ES-I3 (cell line): ENCODE measurements around the gene CCDC33.

Experiments used
- H3K36me3 ChIP-seq: 2 replicates; pipeline ENCODE4 v1.6.1; 2013; ENCODE audit warnings: mild to moderate bottlenecking, low read length, control low read depth, moderate library complexity; ENCODE audit not compliant: insufficient read depth
- H3K4me1 ChIP-seq: 2 replicates; pipeline ENCODE4 v1.6.1; 2013; ENCODE audit warnings: mild to moderate bottlenecking, control low read depth, low read length; ENCODE audit not compliant: insufficient read depth
- H3K9ac ChIP-seq: 2 replicates; pipeline ENCODE4 v1.6.1; 2013; ENCODE audit warnings: low read depth, mild to moderate bottlenecking, low read length, moderate library complexity
- H3K9me3 ChIP-seq: 2 replicates; pipeline ENCODE4 v1.6.1; 2013; ENCODE audit warnings: mild to moderate bottlenecking, low read length, moderate library complexity; ENCODE audit not compliant: control insufficient read depth, insufficient read depth

Gene CCDC33

DNA sequence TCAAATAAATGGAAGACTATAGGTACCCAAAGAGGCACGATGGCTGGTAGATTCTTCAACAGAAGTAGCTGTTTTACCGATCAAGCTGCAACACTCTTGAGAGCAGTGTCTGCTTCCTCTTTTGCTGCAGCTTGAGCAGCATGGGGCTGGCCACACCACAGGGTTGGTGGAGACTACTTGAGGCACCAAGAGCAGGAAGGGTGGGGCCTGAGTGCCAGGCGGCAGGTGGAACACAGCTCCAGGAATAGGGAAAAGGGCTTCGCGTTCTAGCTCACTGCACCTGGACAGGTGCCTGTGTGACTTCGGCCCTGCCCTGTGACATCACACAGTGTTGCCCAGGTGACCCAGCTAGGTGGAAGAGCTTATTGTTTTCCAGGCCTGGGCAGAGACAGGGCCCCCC, at the start of gene CCDC33:
Gene CCDC33, plus strand, starts transcription at position 365 of the 400 bp plus-strand sequence. CDS start 394 bp downstream, outside the sequence.
- Histone ChIP-seq H3K9ac (no peak within 1 kb of the TSS), H3K9me3 (no peaks in the 10 kb centered on the region), H3K36me3 (no peaks in the 10 kb centered on the region), H3K4me1 (peaks cover 16% of the 10 kb centered on the region)

DNA sequence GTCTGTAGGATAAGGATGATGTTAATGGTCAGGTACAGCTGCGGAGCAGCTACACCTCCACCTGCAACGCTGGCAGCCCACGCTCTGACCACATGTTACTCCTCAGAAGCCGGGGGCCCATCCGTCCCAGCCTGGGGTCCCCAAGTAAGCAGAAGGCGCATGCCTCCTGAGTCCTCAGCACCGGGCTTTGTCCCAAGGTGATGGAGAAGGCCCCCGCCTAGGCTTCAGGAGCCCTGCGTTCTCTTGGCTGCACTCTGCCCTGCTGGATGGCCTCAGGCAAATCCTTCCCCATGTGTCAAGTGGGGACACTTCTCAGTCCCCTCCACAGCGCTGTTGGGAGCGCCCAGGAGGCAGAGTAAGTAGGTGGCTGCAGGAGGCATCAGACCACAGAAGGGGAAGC, 47.9 kb upstream of the CCDC33 start:
- no peaks in the 10 kb centered on the region for H3K4me1 ChIP-seq
- H3K9ac ChIP-seq, result no peak overlapping the region
- H3K9me3 ChIP-seq, result no peaks in the 10 kb centered on the region
- H3K36me3 ChIP-seq, result no peaks in the 10 kb centered on the region

DNA sequence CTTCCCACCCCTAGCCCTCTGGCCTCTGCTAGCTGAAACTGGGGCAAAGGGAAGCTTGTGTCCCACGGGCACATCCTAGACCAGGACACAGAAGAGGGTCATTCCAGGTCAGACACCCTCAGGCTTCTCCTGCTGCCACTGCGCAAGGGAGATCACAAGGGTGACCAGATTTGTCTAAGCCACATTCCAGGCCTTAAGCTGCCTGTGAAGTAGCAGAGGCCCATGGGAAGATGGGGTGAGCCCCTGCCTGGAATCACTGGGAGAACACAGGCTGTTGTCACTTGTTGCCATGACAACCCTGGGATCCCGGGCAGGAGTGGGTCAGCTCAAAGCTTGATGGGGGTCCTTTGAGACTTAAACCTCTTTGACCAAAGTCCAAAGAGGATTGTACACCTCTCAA, 44.3 kb upstream of the CCDC33 start:
- H3K9me3 ChIP-seq, result no peaks in the 10 kb centered on the region
- H3K36me3 ChIP-seq, result no peaks in the 10 kb centered on the region
- no peaks in the 10 kb centered on the region for H3K4me1 ChIP-seq

DNA sequence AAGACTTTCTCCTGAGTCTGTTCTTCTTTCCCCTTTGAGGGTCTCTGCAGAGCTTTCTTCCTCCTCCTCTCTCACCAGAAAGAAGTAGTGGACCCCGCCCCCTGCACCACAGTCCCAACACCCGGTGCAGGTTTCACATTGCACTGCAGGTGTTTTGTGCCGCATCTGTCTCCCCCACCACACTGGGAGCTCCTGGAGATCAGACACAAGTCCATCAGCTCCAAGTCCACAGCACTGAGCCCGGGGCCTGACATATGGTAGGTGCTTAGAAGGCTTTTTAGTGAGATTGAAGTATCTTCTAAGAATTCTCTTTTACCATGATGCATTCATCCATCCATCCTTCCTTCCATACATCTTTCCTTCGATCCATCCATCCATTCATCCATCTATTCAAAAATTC, 43.4 kb upstream of the CCDC33 start:
- H3K36me3 ChIP-seq, result no peaks in the 10 kb centered on the region
- no peaks in the 10 kb centered on the region for H3K9me3 ChIP-seq
- no peaks in the 10 kb centered on the region for H3K4me1 ChIP-seq
- no peak overlapping the region for H3K9ac ChIP-seq

More for the DNA sequence above, 44.3 kb upstream of the CCDC33 start:
- H3K9ac ChIP-seq, result no peak overlapping the region

DNA sequence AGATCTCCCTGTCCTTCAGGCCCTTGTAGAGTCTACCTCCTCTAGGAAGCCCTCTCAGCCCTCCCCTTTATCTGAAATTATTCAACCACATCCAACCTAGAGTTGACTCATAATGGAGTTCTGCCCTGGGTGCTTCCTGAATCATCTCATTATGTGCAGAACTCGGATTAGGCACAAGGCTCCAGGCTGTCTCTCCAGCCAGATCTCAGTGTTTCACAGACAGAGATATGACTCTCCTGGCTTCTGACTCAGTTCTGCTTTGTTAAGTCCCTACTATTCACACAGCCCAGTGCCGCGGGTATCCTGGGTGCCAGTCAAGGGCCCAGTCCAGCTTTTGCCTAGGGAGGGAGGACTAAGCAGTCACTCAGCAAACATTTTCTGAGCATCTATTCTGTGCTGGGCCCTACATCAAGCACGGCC, 42.8 kb upstream of the CCDC33 start:
- H3K4me1 ChIP-seq, result no peaks in the 10 kb centered on the region
- H3K36me3 ChIP-seq, result no peaks in the 10 kb centered on the region
- H3K9ac ChIP-seq, result no peak overlapping the region
- H3K9me3 ChIP-seq, result no peaks in the 10 kb centered on the region

DNA sequence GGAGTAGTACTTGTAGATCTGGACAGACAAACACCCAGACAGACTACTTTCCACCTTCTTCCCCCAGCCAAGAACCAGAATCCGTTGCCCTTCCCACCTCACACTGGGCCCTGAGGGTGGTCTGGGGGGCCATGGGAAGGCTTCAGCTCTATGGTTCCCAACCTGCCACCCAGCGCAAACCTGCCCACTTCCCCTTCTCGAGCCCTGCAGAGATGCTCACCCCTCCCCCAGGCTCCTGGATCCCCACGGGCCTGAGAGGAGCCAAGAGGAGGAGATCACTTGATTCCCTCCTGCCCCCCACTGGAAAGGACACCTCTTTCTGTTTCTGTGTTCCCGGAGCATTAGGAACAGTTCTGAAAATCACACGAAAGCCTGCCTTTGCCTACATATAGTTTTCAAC, 42.2 kb upstream of the CCDC33 start:
- Histone ChIP-seq H3K9me3 (no peaks in the 10 kb centered on the region), H3K9ac (no peak overlapping the region), H3K4me1 (no peaks in the 10 kb centered on the region), H3K36me3 (no peaks in the 10 kb centered on the region)

DNA sequence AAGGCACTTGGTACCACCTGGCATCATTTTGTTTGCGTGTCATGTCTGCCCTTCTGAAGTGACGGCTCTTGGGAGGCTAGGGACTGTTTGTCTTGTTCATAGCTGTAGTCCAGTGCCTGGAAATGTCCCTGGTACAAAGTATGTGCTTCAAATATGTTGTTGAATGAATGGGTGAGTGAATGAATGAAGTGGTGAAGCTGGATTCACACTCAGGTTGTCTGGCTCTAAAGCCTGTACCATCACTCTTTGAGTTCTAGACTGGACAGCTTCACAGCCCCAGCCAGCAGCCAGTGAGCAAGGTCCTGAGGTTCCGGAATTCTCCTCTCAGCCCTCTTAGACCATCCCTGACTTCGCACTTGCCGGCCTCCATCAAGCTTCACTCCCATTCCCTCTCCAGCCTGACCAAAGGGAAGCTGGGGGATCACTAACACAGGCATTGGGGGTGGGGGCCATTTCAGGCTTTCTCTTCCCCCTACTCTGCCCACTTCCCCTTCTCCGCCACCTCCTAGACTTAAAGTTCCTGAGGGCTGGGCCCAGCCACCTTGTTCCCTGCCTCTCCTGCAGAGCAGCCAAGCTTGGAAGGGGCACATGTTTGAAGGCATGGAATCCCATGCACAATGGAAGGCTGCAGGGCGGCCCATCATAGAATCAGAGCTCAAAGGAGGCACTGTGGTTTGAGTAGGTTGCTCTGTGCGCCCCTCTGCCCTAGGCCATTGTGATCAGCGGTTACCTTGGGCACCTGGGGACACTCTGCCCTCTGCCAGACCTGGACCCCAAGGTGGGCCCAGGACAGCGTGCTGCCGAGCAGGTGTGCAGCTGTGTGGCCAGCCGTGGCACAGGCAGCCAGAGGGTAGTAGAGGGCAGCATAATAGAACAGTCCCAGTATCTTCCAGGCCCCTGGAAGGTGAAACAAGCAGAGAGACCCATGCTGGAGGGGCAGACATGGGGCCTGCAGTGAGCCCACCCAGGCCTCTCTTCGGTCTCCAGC, 41.3 kb upstream of the CCDC33 start:
- no peaks in the 10 kb centered on the region for H3K36me3 ChIP-seq
- H3K9me3 ChIP-seq, result no peaks in the 10 kb centered on the region
- H3K4me1 ChIP-seq, result no peaks in the 10 kb centered on the region
- H3K9ac ChIP-seq, result no peak overlapping the region

DNA sequence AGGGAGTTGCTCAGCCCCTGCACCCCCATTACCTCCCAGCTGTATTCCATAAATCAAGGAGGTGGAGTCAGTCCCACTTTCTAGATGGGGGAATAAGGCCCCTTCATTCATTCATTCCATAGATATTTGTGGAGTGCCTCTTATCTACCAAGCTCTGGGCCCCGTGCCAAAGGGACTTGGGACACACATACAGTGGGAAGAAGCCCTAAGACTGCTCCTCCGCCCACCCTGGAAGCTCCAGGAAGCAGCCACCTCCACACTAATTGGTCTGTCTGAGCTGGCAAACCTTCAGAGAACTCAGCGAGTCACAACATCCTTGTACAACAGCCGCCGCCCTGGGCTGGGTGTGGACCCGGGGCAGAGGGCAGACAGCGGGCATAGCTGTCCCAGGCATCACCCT, 40.0 kb upstream of the CCDC33 start:
- Histone ChIP-seq H3K36me3 (no peaks in the 10 kb centered on the region), H3K9me3 (no peaks in the 10 kb centered on the region), H3K4me1 (peaks cover 9% of the 10 kb centered on the region), H3K9ac (no peak overlapping the region)

DNA sequence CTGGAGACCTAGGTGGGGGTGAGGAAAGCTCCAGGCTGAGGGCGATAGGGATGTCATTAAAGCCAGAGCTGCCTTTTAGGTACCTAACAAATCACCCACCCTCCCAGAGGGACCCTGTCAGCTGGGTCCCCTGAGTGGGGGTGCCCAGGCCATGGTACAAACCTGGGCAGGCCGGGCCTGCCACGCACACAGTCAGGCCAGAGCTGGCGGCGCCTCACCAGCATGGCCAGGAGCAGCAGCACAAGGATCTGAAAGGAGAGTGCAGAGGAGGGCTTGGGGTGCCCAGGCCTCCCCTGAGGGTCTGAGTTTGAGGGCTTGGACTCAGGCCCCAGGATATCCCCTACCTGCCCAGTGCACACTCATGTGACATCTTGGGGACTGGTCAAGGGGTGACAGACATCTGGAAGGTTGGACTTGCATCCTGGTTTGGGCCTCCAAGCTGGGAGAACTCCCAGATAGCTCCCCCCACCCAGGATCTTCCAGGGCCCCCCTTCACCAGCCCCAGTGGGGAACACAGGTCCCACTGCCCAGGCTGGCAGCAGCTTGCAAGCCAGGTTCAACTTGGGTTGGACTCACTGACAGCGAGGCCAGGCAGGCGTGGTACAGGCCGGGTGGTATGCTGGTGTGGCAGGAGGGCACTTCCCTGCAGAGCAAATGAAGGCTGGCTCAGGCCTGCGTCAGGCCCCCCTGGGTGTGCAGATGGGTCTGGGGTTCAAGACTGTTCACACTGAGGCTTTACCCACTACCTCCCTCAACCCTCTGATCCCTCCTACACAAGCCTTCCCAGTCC, 38.8 kb upstream of the CCDC33 start:
- Histone ChIP-seq H3K36me3 (no peaks in the 10 kb centered on the region), H3K9me3 (no peaks in the 10 kb centered on the region), H3K4me1 (peaks cover 18% of the 10 kb centered on the region), H3K9ac (no peak overlapping the region)

DNA sequence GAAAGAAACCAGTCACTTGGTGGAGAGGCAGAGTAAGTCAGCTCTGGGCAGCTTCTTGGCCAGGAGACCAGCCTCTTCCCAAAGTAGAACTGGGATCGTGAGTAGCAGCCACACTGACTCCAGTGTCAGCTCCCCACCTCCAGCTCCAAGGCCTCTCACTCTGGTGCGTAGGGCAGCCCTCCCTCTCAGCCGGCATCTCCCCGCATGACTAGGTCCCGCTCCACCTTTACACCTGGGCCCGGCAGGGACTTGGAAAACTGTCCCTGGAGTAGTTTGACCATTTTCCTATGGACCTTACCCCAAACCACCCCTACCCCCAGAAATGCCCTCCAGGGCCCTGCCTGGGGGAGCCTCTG, 36.9 kb upstream of the CCDC33 start:
- Histone ChIP-seq H3K9me3 (no peaks in the 10 kb centered on the region), H3K36me3 (no peaks in the 10 kb centered on the region), H3K4me1 (peaks cover 28% of the 10 kb centered on the region), H3K9ac (no peak overlapping the region)

DNA sequence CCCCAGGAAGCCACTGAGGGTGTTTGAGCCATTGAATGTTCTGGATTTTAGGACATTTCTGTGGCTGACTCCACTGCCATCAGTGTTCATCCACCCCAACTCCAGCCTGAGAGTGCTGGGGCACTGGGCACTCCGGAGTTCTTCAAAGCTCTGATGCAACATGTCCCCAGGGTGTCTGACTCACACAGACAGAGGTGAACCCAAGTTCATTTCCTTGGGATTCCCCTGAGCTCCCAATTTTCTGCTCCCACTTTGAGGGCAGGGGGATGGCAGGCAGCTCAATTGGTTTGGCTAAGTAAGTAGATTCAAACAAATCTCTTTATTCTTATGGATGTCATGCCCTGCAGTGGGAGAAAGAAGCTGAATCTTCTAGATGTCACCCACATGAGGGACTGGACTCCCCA, 35.7 kb upstream of the CCDC33 start:
- H3K4me1 ChIP-seq, result peaks cover 29% of the 10 kb centered on the region
- no peaks in the 10 kb centered on the region for H3K36me3 ChIP-seq
- no peaks in the 10 kb centered on the region for H3K9me3 ChIP-seq
- no peak overlapping the region for H3K9ac ChIP-seq

DNA sequence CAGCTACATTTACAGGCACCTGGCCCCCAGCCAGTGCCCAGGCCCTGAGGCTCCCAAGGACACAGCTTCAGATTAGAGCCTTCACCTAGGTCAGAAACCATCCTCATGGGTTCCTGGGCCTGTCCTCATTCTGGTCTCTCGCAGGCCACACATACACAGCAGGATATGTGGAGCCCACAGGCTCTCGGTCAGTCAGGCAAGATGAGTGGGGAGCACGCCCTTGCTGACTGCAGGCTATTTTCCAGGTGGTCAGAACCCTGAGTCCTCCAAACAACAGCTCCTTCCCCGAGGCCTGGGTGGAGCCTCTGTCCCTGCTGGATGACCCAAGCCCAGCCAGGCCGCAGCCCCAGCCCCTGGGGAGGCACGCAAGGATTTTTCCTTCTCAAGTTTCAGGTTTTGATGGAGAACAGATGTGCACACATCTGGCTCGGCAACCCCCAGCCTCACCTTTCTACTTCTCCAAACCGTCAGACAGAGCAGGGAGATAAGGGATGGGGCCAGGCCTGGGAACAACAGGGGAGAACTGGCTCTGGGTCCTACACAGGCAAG, 35.2 kb upstream of the CCDC33 start:
- Histone ChIP-seq H3K9ac (no peak overlapping the region), H3K36me3 (no peaks in the 10 kb centered on the region), H3K4me1 (peaks cover 29% of the 10 kb centered on the region), H3K9me3 (no peaks in the 10 kb centered on the region)

DNA sequence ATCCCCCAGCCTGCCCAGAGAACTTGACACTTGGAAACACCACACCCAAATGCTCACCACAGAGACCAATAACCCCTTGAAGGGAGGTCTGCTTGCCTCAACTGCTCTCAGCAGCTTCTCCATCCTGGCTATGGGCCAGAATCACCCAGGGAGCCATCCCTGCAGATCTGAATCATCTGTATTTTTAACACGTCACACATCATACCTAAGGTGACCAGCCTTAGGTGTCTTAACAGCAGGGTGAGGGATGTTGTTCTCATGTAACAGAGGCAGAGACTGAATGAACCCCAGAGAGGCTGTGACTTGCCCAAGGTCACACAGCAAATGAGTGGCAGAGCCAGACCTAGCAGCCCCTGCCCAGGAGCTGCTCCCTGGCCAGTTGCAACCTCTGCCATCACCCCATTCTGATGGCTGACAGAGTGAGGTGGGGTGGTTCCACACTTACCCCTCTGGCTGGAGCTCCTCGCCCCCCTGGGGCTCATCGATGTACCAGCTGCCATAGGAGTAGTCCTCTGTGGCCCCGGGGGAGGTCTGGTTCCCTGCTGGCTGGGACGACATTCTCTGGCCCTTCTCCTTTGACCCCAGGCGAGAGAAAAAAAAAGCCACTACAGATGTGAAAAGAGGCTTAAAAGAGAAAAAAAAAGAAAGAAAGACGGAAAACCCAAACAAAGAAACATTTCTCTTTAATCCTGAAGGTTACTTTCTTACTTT, 34.3 kb upstream of the CCDC33 start:
- H3K9me3 ChIP-seq, result no peaks in the 10 kb centered on the region
- H3K4me1 ChIP-seq, result peaks cover 29% of the 10 kb centered on the region
- no peaks in the 10 kb centered on the region for H3K36me3 ChIP-seq
- H3K9ac ChIP-seq, result peak overlapping the region; percentile 62
